IPS DF 19.7 (cell line): ENCODE results near the gene PTPRN2.

Experiments
- DNase-seq: peaks from one replicate; pipeline ENCODE4 v3.0.0-alpha.2; 2013; ENCODE audit warnings: low read depth, low spot score

The PTPRN2 gene

DNA sequence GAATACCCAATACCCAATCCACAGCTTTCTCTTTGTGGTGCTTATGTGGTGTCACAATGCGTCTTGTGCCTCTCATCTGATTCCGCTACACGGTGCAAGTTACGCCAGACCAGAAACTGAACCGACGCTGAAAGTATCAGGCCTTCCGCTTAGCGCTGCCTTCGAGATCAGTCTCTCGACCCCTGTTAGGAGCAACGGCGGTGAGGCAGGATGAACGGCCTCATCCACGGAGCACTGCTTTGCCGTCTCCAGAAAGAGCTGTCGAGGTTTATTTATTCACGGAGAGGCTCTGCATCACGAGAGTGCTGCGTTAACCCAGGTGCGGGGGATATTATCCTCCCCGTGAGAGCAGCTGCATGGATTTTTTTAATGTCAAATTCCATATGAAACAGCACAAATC, 786.5 kb downstream of the PTPRN2 start:
- DNase-seq: no peak

DNA sequence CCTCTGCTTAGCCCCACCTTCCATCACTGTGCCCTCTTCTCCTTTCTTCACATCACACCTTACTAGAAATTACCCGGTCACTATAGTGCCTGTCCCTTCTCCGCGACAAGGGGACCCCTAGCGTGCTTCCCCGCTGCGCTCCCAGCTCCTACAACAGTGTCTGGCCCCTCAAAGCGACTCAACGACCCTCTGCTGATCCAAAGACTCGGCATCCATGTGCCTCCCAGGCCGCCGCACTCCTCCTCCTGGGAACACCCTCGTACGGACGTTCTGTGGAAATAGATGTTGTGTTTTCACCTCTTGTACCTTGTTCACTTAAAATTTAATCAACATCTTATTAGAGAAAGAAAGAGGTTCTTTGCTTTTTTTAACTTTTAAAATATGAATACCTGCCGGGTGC, 787.3 kb downstream of the PTPRN2 start:
- DNase-seq: no peak

DNA sequence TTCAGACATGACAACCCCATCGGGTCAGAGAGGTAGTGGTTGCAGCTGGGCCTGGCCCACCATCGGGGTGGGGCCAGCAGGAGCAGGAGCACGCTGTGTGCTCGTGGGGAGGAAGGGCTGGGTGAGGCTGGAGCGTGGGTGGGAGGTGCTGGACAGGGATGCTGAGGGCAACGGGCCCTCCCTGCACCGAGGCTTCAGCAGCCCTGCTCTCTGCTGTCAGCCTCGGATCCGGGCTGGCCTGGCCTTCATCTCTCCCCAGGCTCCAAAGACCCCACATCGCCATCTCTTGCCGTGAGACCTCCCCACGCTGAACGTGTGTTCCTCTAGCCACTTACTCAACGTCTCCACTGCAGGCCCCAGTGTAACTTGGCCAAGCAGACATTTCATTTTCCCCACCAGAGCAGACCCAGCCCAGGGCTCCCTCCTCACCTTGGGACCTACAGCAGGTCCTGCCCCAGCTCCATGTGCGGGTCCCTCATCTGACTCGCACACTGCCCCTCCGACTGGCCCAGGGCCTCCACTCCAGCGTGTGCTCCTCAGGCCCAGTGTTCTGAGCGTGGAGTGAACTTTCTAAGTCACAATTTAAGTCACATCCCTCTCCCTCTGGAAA, 788.4 kb downstream of the PTPRN2 start:
- DNase-seq: no peak

DNA sequence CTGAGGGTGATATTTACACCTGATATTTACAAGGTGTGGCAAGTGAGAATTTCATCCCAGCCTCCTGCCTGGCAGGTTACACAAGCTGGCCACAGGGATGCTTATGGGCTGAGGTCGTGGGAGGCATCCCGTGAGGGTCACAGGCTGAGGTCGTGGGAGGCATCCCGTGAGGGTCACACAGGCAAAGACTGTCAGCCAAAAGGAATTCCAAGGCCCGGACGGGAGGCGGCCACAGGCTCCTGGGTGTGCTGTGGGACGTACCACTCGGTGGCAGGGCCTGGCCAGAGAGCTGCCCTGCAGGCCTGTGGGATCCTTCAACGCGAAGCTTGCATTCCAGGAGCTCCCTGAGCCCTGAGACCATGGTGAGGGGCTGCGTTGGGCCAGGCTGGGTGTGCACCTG, 790.3 kb downstream of the PTPRN2 start:
- no peak for DNase-seq

DNA sequence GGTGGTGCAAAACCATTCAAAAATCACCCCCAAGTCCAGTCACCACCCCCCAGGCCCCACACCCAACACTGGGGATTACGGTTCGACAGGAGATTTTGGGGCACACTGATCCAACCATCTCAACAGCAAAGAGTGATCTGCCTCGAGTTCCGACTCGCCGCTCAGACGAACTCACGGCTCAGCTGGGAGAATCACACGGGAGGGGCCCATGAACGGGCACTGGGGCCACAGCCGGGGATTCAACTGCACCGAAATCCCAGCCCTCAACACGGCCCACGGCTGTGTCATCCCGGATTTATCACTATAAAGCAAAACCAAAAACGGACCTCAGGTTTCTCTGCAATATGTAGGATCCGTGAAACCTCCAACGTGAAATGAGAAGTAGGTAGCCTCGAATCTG, 790.8 kb downstream of the PTPRN2 start:
- DNase-seq: no peak

DNA sequence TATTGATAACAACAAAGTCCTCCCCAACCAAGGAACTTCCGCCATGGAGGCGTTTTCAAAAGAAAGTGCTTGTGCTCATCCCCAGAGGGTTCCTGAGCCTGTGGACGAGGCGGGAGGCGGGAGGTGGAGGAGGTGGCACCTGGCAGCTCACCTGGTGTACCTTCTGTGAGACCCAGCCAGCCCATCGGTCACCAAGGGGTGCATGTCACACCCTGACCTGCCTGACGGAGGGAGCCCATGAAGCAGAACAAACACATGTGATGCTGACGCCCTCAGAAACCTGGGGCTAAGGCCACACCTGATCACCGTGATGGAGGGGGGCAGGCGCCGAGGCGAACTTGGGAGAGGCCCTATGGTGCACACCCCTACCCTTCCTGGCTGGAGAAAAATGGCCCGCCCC, 792.0 kb downstream of the PTPRN2 start:
- DNase-seq: no peak

DNA sequence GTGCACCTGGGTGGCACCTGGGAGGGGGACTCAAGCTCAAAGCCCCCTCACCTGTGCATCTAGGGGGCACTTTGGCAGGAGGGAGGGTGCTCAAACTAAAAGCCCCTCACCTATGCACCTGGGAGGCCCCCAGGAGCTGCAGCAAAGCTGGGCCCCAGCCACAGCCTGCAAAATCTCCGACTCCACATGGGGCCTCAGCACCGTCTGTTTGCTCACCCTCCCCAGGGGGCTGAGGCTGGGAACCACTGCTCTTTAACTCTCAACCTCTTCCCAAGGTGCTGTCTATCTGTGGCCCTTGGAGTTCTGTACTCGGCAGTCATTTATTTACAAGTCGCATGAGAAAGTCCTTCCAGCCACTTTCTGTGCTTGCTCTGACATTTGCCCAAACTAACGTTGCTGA, 792.4 kb downstream of the PTPRN2 start:
- no peak for DNase-seq

DNA sequence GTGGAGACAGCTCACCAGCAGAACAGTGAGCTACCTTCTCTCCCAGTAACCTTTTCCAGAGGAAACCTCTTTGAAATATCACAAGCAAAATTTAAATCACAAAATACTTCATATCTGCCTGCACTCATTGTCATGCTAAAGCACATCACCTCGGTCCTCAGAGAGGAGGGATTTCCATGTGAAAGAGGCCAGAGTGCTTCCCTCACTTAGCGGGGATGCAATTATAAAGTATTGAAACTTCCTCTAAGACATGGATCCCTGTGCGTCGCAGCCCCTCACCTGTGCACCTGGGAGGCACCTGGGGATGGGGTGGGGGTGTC, 792.9 kb downstream of the PTPRN2 start:
- DNase-seq: no peak

DNA sequence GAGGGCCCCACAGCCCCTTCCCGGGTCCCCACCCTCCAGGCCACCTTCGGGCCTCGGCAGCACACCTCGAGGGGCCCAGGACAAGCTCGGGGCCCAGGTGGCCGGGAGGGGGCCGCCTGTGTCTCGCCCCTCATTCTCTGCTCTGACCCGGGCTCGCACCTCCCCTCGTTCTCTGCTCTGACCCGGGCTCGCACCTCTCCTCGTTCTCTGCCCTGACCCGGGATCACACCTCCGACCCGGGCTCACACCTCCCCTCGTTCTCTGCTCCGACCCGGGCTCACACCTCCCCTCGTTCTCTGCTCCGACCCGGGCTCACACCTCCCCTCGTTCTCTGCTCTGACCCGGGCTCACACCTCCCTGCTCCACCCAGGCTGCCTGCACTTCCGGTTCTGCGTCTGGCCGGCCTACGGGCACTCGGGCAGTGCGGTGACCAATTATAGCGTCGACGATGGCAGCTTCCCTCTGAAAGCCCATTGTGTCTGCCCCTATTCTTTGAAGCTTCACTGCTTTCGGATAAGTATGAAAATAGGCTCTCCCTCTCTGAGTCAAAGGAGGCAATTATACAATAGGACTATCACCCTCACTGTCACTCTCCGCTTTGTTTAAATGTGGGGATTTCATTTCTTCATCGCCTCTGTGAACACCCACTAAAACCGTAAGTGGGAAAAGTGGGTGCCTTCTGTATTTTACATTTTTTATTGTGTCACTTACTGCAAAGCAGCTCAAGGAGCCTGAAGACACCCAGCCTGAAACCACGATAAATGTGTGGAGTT, 793.5 kb downstream of the PTPRN2 start:
- no peak for DNase-seq

DNA sequence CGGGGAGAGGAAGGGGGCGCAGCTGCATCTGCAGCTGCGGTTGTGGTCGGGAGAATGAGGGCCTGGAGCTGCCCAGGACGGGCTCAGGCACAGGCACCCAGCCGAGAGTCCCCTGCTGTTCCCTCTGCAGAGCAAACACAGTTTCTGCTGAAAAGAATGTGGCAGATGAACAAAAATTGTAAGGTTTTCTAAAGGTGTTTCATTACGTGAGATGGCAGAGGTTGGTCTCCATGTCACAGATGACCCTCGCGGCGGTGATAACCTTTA, 794.6 kb downstream of the PTPRN2 start:
- no peak for DNase-seq

DNA sequence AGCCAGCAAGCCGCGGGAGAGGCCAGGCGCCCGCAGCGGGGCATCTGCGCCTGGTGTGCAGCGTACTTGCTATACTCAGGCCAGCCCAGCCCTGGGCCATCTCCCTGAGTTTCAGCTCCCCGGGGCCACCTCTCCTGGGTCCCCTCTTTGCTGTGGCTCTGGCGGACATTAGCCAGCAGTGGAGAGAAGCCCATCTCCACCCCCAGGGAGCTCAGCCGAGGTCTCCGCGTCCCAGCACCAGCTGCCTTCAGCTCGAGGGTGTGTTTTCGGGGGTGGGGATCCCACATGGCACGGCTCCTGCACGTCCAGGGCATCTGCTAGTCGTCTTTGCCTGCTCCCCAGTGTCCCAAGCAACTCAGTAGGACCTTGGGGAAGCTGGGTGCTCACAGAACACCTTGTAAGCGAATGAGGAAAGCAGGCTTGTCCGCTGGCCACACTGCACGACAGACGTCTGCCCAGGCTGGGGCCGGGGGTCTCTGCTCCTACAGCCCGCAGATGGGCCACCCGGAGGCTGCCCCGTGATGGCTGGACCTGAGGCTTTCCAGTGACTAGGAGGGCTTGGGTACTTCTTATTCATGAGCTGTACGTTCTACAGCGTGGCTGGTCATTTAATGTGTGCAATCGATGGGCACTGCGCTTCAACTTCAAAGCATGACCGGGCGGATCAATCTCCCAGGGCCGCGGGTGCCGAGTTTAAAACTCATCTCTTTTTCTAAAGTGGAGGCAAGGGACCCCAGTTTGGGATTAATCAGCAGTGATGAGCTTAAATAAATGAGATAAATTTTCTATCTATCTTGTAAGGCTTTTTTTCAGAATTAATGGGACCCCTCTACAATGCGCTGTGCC, 795.2 kb downstream of the PTPRN2 start:
- DNase-seq: no peak

DNA sequence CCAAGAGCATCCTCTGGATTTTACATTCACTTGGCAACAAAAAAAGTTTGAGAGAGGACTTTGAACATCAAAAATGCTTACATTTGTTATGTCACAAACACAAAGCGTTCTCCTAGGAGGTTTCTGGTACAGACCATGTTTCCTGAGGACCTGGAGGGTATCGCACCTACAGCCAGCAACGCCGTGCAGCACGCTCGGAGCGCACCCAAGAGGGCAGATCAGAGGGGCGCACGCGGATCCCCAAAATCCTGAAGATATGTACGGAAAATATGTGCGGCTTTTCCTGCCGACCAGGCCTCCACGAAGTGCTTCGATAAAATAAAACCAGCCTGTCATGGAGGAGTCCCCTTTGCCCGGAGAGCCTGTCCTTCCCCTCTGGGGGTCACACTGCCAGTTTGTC, 796.0 kb downstream of the PTPRN2 start:
- DNase-seq: no peak

DNA sequence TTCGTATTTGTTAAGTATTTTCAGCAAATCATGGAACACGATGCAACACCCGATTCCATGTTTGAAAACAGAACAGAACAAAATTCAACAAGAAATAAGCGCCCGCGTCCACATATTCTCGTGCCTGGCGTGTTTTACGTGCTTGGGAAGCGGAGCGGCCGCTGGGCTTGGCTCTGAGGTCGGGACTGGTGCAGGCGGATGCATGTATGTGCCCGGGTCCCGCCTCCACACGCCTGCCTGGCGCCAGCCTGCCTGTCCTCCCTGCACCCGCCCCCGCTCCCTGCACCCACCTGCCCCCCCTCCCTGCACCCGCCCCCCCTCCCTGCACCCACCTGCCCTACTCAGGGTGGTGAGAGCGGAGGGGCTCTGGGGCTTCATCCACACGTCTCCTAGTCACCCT, 796.4 kb downstream of the PTPRN2 start:
- DNase-seq: no peak

DNA sequence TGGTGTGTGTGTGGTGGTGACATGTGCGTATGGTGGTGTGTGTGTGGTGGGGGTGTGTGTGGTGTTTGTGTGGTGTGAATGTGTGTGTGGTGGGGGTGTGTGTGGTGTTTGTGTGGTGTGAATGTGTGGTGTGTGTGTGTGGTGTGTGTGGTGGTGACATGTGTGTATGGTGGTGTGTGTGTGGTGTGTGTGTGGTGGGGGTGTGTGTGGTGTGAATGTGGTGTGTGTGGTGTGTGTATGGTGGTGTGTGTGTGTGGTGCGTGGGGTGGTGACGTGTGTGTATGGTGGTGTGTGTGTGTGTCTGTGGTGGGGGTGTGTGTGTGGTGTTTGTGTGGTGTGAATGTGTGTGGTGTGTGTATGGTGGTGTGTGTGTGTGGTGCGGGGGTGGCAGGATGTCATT, 797.7 kb downstream of the PTPRN2 start:
- DNase-seq: no peak

DNA sequence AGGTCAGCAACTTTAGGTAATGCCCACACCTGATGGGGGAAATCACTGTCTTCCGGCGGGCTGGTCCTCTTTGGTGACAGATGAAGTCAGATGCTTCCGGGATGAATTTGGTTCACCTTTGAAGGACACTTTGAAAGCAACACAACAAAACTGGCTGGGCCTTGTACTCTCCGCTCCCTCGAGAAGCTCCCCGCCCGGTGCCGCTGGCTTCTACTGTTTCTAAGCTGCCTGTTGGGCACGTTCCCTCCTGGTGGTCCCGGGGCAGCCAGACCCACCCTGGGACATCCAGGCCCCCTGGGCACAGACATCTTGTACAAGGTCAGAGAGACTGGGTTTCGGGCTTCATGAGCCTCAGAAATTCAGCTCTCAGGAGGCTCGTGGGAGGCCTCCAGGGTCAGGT, 798.5 kb downstream of the PTPRN2 start:
- no peak for DNase-seq

DNA sequence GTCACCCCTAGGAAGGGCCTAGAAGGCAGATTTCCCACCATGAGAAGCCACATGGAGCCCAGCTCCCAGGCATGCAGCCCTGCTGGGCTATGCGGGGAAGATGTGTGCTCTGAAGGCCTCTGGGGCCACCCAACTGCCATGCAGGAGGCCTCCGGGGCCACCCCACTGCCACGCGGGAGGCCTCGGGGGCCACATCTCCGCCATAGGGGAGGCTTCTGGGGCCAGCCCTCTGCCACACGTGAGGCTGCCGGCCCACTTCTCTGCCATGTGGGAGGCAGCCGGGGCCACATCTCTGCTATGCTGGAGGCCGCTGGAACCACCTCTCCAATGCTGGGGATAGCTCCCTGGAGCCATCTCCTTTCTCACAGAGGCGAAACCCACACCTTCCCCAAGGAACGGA, 799.0 kb downstream of the PTPRN2 start:
- DNase-seq: no peak

DNA sequence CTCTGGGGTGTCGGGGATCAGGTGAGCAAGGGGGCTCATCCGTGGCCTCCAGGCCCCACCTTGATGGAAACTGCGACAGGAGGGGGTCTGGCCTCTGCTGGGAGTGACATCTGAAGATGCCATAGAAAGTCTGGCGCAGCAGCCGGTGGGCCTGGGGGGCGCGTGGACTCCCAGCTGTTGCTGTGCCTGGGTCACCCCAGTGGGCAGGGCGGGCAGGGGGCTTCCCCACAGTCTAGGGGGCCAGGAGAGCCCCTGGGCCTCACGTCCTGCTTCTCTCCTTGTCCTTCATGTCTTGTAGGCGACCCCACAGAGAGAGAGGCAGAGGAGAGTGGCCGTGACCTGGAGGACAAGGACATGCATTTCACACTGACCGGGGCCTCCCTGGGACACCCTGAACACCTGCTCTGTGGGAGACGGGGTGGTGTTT, 800.3 kb downstream of the PTPRN2 start:
- DNase-seq: no peak

DNA sequence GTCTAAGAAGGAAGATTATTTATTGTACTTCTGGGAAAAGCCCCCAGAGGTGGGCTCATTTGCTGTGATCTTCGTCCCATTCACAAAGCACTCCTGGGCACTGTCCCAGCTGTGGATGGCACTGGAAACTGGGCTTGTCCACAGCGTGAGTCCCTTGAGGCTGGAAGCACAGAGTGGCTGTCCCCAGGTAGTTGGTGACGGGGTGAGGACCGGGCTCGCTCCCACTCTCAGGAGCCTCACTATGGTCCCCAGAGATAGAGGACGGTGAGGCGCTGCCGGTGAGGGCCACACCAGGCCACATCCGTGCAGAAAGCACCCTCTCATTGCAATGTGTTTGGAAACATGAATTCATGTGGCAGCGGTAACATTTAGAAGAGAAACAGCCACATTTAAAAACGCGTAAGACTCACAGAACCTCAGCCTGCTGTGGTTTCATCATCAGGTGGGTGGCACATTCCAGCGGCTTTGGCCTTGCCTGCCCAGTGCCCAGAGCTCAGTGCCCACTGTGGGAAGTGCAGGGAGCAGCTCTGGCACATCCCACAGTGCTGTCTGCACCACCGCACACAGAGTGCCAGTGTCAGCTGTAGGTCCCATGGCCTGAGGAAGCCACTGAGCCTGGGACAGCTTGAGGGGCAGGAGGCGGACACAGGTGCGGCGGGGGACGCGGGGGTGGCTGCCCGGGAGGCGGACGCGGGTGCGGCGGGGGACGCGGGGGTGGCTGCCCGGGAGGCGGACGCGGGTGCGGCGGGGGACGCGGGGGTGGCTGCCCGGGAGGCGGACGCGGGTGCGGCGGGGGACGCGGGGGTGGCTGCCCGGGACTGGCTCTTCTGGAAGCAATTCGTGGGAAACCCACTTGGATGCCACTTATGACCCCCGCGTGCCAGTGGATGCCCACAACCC, 801.0 kb downstream of the PTPRN2 start:
- no peak for DNase-seq

DNA sequence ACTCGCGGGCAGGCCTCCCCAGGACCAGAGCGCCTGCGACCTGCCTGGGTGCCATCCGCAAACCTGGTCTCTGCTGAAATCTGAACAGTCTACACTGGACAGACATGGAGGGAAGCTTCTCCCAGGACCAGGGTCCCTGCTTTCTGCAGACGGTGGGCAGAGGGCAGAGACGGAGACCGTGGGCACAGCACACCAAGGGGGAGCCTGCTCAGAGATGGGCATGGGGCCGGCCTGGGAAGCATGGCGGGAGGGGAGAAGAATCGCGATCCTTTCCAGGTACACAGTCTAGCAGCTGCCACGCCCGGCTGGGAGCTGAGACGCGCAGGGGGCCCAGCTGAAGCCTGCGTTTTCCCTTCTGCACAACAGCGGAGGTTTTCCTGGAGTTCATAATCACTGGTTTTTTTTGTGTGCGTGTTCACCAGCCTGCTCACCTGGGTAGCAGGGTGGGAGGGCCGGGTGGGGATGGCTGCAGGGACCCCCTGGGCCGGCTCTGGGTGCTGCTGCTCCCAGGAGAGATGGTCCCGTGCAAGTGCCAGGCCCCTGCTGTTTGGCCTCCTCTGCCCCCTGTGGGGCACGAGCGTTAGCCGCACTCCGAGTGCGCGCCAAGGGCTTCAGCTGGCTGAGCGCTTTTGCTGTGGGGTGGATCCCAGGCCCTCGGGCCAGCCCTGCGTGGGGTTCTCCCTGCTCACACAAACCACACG, 802.0 kb downstream of the PTPRN2 start:
- DNase-seq: no peak

DNA sequence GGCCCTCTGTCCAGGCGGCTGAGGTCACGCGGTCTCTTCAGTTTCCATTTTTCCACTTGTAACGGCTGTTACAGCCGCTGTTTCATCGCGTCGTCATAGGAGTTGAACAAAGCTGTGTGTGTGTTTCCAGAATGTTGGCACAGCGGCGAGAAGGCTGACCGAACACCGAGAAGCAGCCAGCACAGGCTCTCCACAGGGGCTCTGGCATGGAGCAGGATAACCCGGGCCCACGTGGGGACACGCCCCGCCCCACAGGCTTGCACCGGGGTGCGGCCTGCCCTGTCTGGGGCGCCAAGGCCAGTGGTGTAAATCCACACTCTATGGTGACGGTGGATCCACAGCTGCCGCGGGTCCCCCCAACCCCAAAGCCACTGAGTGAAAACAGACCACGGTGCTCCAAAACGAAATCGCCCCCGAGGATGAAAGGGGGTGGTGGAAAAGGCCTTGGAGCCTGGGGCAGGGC, 802.6 kb downstream of the PTPRN2 start:
- no peak for DNase-seq
